Osteocyte (in vitro differentiated cells): Measurements from ENCODE around the gene DRC7. TPM values are rescaled to one million over a fixed set of nuclear protein-coding genes. Genes with fewer than 3 reads are reported as not detected.

ENCODE experiments used
- DNase-seq: peaks from one replicate; pipeline ENCODE4 v3.0.0; 2021; ENCODE audit warnings: mixed read lengths; ENCODE audit not compliant: unreplicated experiment; ENCODE audit errors: extremely low spot score
- H3K27ac Mint-ChIP-seq: one replicate; pipeline ENCODE4 v1.8.0; 2021; ENCODE audit warnings: mild to moderate bottlenecking, mixed read lengths; ENCODE audit not compliant: unreplicated experiment
- H3K27me3 Mint-ChIP-seq: one replicate; pipeline ENCODE4 v1.8.0; 2021; ENCODE audit warnings: mixed read lengths; ENCODE audit not compliant: unreplicated experiment
- H3K36me3 Mint-ChIP-seq: one replicate; pipeline ENCODE4 v1.8.0; 2021; ENCODE audit warnings: mixed read lengths; ENCODE audit not compliant: unreplicated experiment
- H3K4me1 Mint-ChIP-seq: one replicate; pipeline ENCODE4 v1.8.0; 2021; ENCODE audit warnings: mixed read lengths; ENCODE audit not compliant: unreplicated experiment
- H3K4me3 Mint-ChIP-seq: one replicate; pipeline ENCODE4 v1.8.0; 2021; ENCODE audit warnings: mild to moderate bottlenecking, moderate library complexity, mixed read lengths; ENCODE audit not compliant: unreplicated experiment
- H3K9me3 Mint-ChIP-seq: one replicate; pipeline ENCODE4 v1.8.0; 2021; ENCODE audit warnings: mixed read lengths; ENCODE audit not compliant: unreplicated experiment
- total RNA-seq: library from RNA; stranded (reverse); gene quantifications from 2 replicates; pipeline ENCODE4 v1.2.1, GENCODE V29; 2021
- TF ChIP-seq, protein P1 (sequence below): fragments of 200-600 bp; sonication (generic); IDR thresholded peaks from 2 replicates; pipeline ENCODE4 v1.5.0; 2021; ENCODE audit warnings: antibody characterized with exemption, mild to moderate bottlenecking, moderate library complexity

DRC7 gene
- total RNA-seq, 1 donor from 2014 or later = not detected

DNA sequence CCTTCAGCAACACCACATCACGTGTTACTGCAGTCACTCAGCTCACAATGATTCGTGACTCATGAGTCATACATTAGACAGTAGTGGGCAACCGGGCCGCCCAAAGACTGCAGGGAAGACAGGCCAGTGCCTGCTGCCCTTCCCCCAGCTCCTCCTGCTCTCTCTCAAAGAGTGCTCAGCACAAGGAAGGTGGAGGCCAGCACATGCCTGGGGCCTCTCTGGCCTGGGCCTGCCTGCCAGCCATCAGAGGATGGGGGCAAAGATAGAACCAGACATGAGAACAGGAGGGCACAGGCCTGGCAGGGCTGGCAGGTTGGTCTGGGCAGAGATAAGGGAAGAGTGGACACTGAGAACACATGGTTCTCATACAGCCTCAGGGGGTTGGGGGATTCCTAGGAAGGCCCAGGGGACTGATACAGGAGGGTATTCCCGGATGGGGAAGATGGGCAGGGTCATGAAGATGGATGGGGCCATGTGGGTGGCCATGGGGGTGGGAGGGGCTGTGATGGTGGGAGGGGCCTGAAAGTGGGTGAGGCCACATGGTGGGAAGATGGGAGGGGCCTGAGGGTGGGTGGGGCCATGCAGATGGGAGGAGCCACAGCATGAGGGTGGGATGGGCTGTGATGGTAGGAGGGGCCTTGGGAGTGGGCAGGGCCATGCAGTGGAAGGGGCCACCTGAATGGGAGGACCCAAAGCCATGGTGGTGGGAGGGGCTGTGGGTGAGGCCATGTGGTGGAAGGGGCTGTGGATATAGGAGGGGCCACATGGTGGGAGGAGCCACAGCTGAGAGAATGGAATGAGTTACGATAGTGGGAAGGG is 69.9 kb downstream of the DRC7 start:
- TF ChIP-seq, protein P1, sequence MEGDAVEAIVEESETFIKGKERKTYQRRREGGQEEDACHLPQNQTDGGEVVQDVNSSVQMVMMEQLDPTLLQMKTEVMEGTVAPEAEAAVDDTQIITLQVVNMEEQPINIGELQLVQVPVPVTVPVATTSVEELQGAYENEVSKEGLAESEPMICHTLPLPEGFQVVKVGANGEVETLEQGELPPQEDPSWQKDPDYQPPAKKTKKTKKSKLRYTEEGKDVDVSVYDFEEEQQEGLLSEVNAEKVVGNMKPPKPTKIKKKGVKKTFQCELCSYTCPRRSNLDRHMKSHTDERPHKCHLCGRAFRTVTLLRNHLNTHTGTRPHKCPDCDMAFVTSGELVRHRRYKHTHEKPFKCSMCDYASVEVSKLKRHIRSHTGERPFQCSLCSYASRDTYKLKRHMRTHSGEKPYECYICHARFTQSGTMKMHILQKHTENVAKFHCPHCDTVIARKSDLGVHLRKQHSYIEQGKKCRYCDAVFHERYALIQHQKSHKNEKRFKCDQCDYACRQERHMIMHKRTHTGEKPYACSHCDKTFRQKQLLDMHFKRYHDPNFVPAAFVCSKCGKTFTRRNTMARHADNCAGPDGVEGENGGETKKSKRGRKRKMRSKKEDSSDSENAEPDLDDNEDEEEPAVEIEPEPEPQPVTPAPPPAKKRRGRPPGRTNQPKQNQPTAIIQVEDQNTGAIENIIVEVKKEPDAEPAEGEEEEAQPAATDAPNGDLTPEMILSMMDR = no peak
- Mint-ChIP-seq H3K27ac (peak overlapping the region; percentile 85), H3K4me1 (peaks cover 21% of the 10 kb centered on the region), H3K27me3 (no peaks in the 10 kb centered on the region), H3K36me3 (peaks cover 40% of the 10 kb centered on the region), H3K9me3 (no peaks in the 10 kb centered on the region), H3K4me3 (no peak overlapping the region)
- DNase-seq = no peak

DNA sequence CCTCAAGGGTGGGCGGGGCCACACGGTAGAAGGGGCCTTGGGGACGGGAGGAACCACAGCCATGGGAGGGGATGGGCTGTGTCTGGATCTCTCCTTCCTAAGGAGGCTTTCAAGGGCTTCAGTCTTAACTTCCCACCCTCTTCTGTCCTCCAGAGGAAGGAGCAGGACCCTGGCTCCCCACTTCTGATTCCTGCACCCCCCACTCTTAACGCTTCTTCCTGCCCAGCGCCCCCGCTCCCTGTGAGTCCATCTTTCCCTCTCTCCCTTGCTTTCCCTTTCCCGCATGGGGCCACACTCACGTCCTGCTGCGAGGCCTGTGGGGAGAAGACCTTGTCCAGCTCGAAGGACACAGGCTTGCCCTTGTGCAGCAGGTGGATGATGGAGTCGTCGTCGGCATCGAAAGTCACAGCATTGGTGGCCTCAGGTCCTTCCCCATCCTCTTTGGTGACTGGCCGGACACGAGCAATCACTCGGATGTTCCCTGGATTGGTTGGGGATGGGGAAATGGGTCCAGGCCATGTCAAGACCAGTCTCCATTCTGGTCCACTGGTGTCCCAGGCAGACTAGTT is 70.6 kb downstream of the DRC7 start:
- Mint-ChIP-seq H3K27ac (no peak overlapping the region), H3K9me3 (no peaks in the 10 kb centered on the region), H3K27me3 (no peaks in the 10 kb centered on the region), H3K4me1 (peaks cover 21% of the 10 kb centered on the region), H3K4me3 (no peak overlapping the region), H3K36me3 (peaks cover 38% of the 10 kb centered on the region)
- DNase-seq = no peak
- TF ChIP-seq, protein P1 = no peak

DNA sequence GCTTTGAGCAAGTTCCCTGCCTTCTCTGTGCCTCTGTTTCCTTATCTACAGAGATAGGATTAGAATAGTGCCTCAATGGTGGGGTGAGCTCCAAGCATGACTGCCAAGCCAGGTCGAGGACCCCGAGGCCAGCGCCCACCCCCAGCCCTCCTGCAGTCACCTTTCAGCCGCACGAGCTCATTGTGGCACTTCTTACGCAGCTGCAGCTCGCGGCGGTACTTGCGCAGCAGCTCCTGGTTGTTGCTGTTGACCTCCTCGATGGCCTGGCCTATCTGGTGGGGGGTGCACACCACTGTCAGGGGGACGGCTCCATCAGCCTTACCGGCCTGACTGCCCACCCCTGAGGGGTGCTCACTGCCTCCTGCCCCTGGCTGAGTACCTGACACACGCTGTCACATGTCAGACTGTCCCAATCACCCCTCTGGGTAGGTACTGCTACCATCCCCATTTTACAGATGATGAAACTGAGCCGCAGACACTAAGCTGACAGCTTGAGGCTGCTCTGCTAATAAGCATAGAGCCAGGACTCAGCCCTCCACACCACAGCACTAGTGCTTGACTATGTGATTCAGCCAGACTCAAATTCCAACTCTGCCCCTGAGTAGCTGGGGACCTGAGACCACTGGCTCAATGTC is 72.2 kb downstream of the DRC7 start:
- DNase-seq = no peak
- peaks cover 45% of the 10 kb centered on the region for H3K36me3 Mint-ChIP-seq
- no peak overlapping the region for H3K27ac Mint-ChIP-seq
- peaks cover 21% of the 10 kb centered on the region for H3K4me1 Mint-ChIP-seq
- H3K9me3 Mint-ChIP-seq = no peaks in the 10 kb centered on the region
- H3K27me3 Mint-ChIP-seq = no peaks in the 10 kb centered on the region
- TF ChIP-seq, protein P1 = no peak
- H3K4me3 Mint-ChIP-seq = no peak overlapping the region

DNA sequence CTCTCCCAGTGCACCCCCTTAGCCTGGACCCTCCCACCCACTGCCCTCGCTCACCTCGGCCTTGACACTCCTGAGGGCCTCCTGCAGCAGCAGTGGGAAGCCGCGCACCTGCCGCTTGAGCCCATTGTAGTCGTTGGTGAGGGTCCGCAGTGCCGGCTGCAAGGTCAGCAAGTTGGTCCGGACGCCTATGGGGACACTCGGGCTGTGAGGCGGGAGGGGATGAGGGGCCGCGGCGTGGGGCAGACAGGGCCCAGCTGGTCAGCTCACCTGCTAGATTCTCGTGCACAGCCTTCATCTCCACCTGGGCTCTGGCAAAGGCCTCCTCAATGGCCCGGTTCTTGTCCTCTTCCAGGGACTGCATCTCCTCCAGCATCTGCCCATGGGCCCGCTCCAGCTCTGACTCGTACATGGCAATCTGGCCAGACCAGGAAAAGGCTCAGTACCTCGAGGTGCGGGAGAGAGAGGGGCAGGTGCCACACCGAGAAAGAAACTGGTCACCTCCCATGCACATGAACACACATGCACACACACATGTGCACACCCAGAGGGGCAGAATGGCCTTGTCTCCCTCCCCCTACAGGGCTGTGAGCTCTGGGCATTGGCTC is 75.0 kb downstream of the DRC7 start:
- Mint-ChIP-seq H3K4me1 (peaks cover 21% of the 10 kb centered on the region), H3K9me3 (no peaks in the 10 kb centered on the region), H3K27ac (no peak overlapping the region), H3K27me3 (no peaks in the 10 kb centered on the region), H3K4me3 (no peak overlapping the region), H3K36me3 (peaks cover 32% of the 10 kb centered on the region)
- TF ChIP-seq, protein P1 = no peak
- DNase-seq = no peak

DNA sequence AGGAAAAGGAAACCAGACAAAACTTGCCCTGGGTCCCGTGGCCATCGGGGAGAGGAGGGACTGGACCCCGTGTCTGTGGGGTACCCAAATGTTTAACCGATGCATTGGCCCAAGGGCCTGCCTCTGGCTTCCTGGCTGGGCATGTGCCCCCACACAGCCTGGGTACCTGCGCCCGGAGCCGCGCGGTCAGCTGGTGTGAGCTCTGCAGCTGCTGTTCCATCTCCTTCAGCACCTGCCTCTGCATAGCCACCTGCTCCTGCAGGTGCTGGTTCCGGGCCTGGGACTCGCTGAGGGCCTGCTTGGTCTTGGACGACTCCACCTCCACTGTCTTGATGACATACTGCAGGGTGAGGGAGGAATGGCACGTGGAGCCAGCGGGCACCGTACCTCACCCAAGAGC is 75.8 kb downstream of the DRC7 start:
- peaks cover 25% of the 10 kb centered on the region for H3K4me1 Mint-ChIP-seq
- TF ChIP-seq, protein P1 = no peak
- H3K36me3 Mint-ChIP-seq = peaks cover 37% of the 10 kb centered on the region
- no peaks in the 10 kb centered on the region for H3K9me3 Mint-ChIP-seq
- no peak for DNase-seq
- no peak overlapping the region for H3K27ac Mint-ChIP-seq
- H3K4me3 Mint-ChIP-seq = no peak overlapping the region
- H3K27me3 Mint-ChIP-seq = no peaks in the 10 kb centered on the region
